ENCODE measurements around the gene CXXC5.

The CXXC5 gene

GRCh38 chr5:139644001-139644456, 4.1 kb upstream of the CXXC5 start:
- peaks cover 24% of the 10 kb centered on the region for H3K4me1 Mint-ChIP-seq
- peaks cover under 1% of the 10 kb centered on the region for H3K36me3 Mint-ChIP-seq
- no peak for ATAC-seq
- peak overlapping the region; percentile 70 for H3K27ac Mint-ChIP-seq
- no peak for DNase-seq (ENCODE audit: low spot score in 2 of 2)
- no peak overlapping the region for H3K4me3 Mint-ChIP-seq
- no peaks in the 10 kb centered on the region for H3K9me3 Mint-ChIP-seq

- Mint-ChIP-seq H3K9me3 (no peaks in the 10 kb centered on the region), H3K4me3 (no peak overlapping the region), H3K27ac (no peak overlapping the region), H3K4me1 (peaks cover 24% of the 10 kb centered on the region), H3K36me3 (no peaks in the 10 kb centered on the region)
- no peak for ATAC-seq
- no peak for DNase-seq (ENCODE audit: low spot score in 2 of 2)
These were observed 3.3 kb upstream of the CXXC5 start for GRCh38 chr5:139644646-139645429.

- Mint-ChIP-seq H3K27ac (no peak overlapping the region), H3K36me3 (no peaks in the 10 kb centered on the region), H3K4me1 (peaks cover 27% of the 10 kb centered on the region), H3K9me3 (no peaks in the 10 kb centered on the region), H3K4me3 (no peak overlapping the region)
- no peak for DNase-seq (ENCODE audit: low spot score in 2 of 2)
- no peak for ATAC-seq
These were observed 2.7 kb upstream of the CXXC5 start for GRCh38 chr5:139645430-139645871.

- Mint-ChIP-seq H3K36me3 (no peaks in the 10 kb centered on the region), H3K4me1 (peaks cover 34% of the 10 kb centered on the region)
These were observed 2.0 kb upstream of the CXXC5 start for GRCh38 chr5:139646111-139646510.

GRCh38 chr5:139646912-139647505, 1.1 kb upstream of the CXXC5 start:
- Mint-ChIP-seq H3K36me3 (no peaks in the 10 kb centered on the region), H3K4me1 (peaks cover 43% of the 10 kb centered on the region), H3K4me3 (peak overlapping the region; percentile 93), H3K27ac (no peak overlapping the region), H3K9me3 (no peaks in the 10 kb centered on the region)
- DNase-seq (ENCODE audit: low spot score in 2 of 2) (no peak), ATAC-seq (no peak)

More at GRCh38 chr5:139646111-139646510, 2.0 kb upstream of the CXXC5 start:
- Mint-ChIP-seq H3K9me3 (no peaks in the 10 kb centered on the region), H3K4me3 (no peak overlapping the region), H3K27ac (no peak overlapping the region)
- DNase-seq (ENCODE audit: low spot score in 2 of 2) (no peak), ATAC-seq (no peak)

GRCh38 chr5:139647506-139648204, 494 bp upstream of the CXXC5 start:
- ATAC-seq: no peak
- Mint-ChIP-seq H3K4me3 (peak overlapping the region; percentile 93), H3K4me1 (peaks cover 49% of the 10 kb centered on the region), H3K36me3 (peaks cover 3% of the 10 kb centered on the region), H3K9me3 (no peaks in the 10 kb centered on the region), H3K27ac (no peak overlapping the region)
- no peak for DNase-seq (ENCODE audit: low spot score in 2 of 2)

GRCh38 chr5:139649082-139649991, 1.2 kb downstream of the CXXC5 start:
- H3K27ac Mint-ChIP-seq: peak overlapping the region; percentile 78
- peaks cover 57% of the 10 kb centered on the region for H3K4me1 Mint-ChIP-seq
- ATAC-seq: peak; percentile 2
- DNase-seq (ENCODE audit: low spot score in 2 of 2): no peak
- no peaks in the 10 kb centered on the region for H3K9me3 Mint-ChIP-seq
- peak overlapping the region; percentile 93 for H3K4me3 Mint-ChIP-seq
- H3K36me3 Mint-ChIP-seq: peaks cover 8% of the 10 kb centered on the region

GRCh38 chr5:139650031-139650688, 2.0 kb downstream of the CXXC5 start:
- ATAC-seq (no peak), DNase-seq (ENCODE audit: low spot score in 2 of 2) (no peak)
- peaks cover 8% of the 10 kb centered on the region for H3K36me3 Mint-ChIP-seq
- no peaks in the 10 kb centered on the region for H3K9me3 Mint-ChIP-seq
- H3K27ac Mint-ChIP-seq: peak overlapping the region; percentile 78
- peaks cover 54% of the 10 kb centered on the region for H3K4me1 Mint-ChIP-seq
- H3K4me3 Mint-ChIP-seq: peak overlapping the region; percentile 93

GRCh38 chr5:139650689-139651042, 2.5 kb downstream of the CXXC5 start:
- DNase-seq (ENCODE audit: low spot score in 2 of 2) (no peak), ATAC-seq (no peak)
- Mint-ChIP-seq H3K4me3 (peak overlapping the region; percentile 93), H3K36me3 (peaks cover 8% of the 10 kb centered on the region), H3K27ac (no peak overlapping the region), H3K9me3 (no peaks in the 10 kb centered on the region), H3K4me1 (peaks cover 57% of the 10 kb centered on the region)

GRCh38 chr5:139651043-139651834, 3.1 kb downstream of the CXXC5 start:
- H3K4me3 Mint-ChIP-seq: peak overlapping the region; percentile 93
- peaks cover 8% of the 10 kb centered on the region for H3K36me3 Mint-ChIP-seq
- no peaks in the 10 kb centered on the region for H3K9me3 Mint-ChIP-seq
- peak overlapping the region; percentile 29 for H3K27ac Mint-ChIP-seq
- peaks cover 63% of the 10 kb centered on the region for H3K4me1 Mint-ChIP-seq
- no peak for ATAC-seq
- no peak for DNase-seq (ENCODE audit: low spot score in 2 of 2)

- Mint-ChIP-seq H3K36me3 (peaks cover 8% of the 10 kb centered on the region), H3K4me1 (peaks cover 65% of the 10 kb centered on the region), H3K9me3 (no peaks in the 10 kb centered on the region), H3K4me3 (peak overlapping the region; percentile 93), H3K27ac (peak overlapping the region; percentile 29)
- peak in 1 of 2 donors; percentile 80 for DNase-seq (ENCODE audit: low spot score in 2 of 2)
- ATAC-seq: peak; percentile 69
These were observed 4.0 kb downstream of the CXXC5 start for GRCh38 chr5:139651853-139652787.

GRCh38 chr5:139652788-139653241, 4.7 kb downstream of the CXXC5 start:
- DNase-seq (ENCODE audit: low spot score in 2 of 2) (no peak), ATAC-seq (peak; percentile 34)
- H3K4me3 Mint-ChIP-seq: peak overlapping the region; percentile 93
- peak overlapping the region; percentile 29 for H3K27ac Mint-ChIP-seq
- H3K9me3 Mint-ChIP-seq: no peaks in the 10 kb centered on the region
- H3K4me1 Mint-ChIP-seq: peaks cover 72% of the 10 kb centered on the region
- peaks cover 8% of the 10 kb centered on the region for H3K36me3 Mint-ChIP-seq

- Mint-ChIP-seq H3K9me3 (no peaks in the 10 kb centered on the region), H3K36me3 (peaks cover 8% of the 10 kb centered on the region), H3K27ac (peak overlapping the region; percentile 29), H3K4me1 (peaks cover 80% of the 10 kb centered on the region), H3K4me3 (peak overlapping the region; percentile 93)
- no peak for DNase-seq (ENCODE audit: low spot score in 2 of 2)
- ATAC-seq: no peak
These were observed 5.5 kb downstream of the CXXC5 start for GRCh38 chr5:139653616-139654015.

All from stimulated activated effector memory CD8-positive, alpha-beta T cell treated with anti-CD3 and anti-CD28 coated beads, Interleukin-12 subunit alpha, Interleukin-12 subunit beta, amount 100 ng/mL, for 72 hours (primary cell).